ENCODE data around the gene AFM.
A peak's percentile ranks its signal among the peaks of the same experiment; 100 is the strongest.

AFM gene

GRCh38 chr4:73433140-73433539 lies 48.4 kb upstream of the AFM start:
- Histone ChIP-seq H3K27me3 (ENCODE audit: insufficient read depth, low read length, poor library complexity, severe bottlenecking) (no peaks in the 10 kb centered on the region), H3K9me2 (replicated peaks; ENCODE audit: low read depth, low read length) (no peaks in the 10 kb centered on the region), H3K36me3 (ENCODE audit: insufficient read depth, low read length) (no peaks in the 10 kb centered on the region), H3K9me3 (ENCODE audit: insufficient read depth, low read depth, low read length) (no peaks in the 10 kb centered on the region), H3K4me3 (ENCODE audit: low read length, poor library complexity, severe bottlenecking) (no peak overlapping the region), H4K20me1 (ENCODE audit: insufficient read depth, low read length, poor library complexity, severe bottlenecking) (no peaks in the 10 kb centered on the region), H3F3A (ENCODE audit: low read depth) (no peaks in the 10 kb centered on the region), H2AFZ (ENCODE audit: low read length) (no peak overlapping the region), H3K9ac (ENCODE audit: low read depth, low read length, poor library complexity, severe bottlenecking) (no peak overlapping the region), H3K4me2 (ENCODE audit: low read depth, low read length, poor library complexity, severe bottlenecking) (no peak overlapping the region), H3K79me2 (ENCODE audit: insufficient read depth, low read length) (no peaks in the 10 kb centered on the region), H3K4me1 (ENCODE audit: insufficient read depth, low read length, poor library complexity, severe bottlenecking) (no peaks in the 10 kb centered on the region)
- TF ChIP-seq CTCF (conservative IDR thresholded peaks at IDR 0.05; ENCODE audit: low read length): no peak
- no peak for TF ChIP-seq EZH2phosphoT487 (IDR thresholded peaks at IDR 0.05; ENCODE audit: borderline replicate concordance)

- no peak overlapping the region for H3K4me3 ChIP-seq (ENCODE audit: low read length, poor library complexity, severe bottlenecking)
- no peak overlapping the region for H2AFZ ChIP-seq (ENCODE audit: low read length)
- H4K20me1 ChIP-seq (ENCODE audit: insufficient read depth, low read length, poor library complexity, severe bottlenecking): no peaks in the 10 kb centered on the region
- no peaks in the 10 kb centered on the region for H3K79me2 ChIP-seq (ENCODE audit: insufficient read depth, low read length)
- TF ChIP-seq CTCF (conservative IDR thresholded peaks at IDR 0.05; ENCODE audit: low read length) (peak; percentile 70), EZH2phosphoT487 (IDR thresholded peaks at IDR 0.05; ENCODE audit: borderline replicate concordance) (no peak)
- no peaks in the 10 kb centered on the region for H3F3A ChIP-seq (ENCODE audit: low read depth)
- H3K9me2 ChIP-seq (replicated peaks; ENCODE audit: low read depth, low read length): no peaks in the 10 kb centered on the region
- H3K4me1 ChIP-seq (ENCODE audit: insufficient read depth, low read length, poor library complexity, severe bottlenecking): no peaks in the 10 kb centered on the region
- H3K9ac ChIP-seq (ENCODE audit: low read depth, low read length, poor library complexity, severe bottlenecking): no peak overlapping the region
- H3K27me3 ChIP-seq (ENCODE audit: insufficient read depth, low read length, poor library complexity, severe bottlenecking): no peaks in the 10 kb centered on the region
- no peak overlapping the region for H3K4me2 ChIP-seq (ENCODE audit: low read depth, low read length, poor library complexity, severe bottlenecking)
- no peaks in the 10 kb centered on the region for H3K36me3 ChIP-seq (ENCODE audit: insufficient read depth, low read length)
- no peaks in the 10 kb centered on the region for H3K9me3 ChIP-seq (ENCODE audit: insufficient read depth, low read depth, low read length)
Measured at GRCh38 chr4:73434311-73434710, 47.2 kb upstream of the AFM start.

GRCh38 chr4:73435984-73436383 lies 45.6 kb upstream of the AFM start, which contains the start of gene AFP:
AFP (plus strand) TSS chr4:73436221; CDS start chr4:73436263, 42 bp downstream.
- Histone ChIP-seq H3K79me2 (ENCODE audit: insufficient read depth, low read length) (no peaks in the 10 kb centered on the region), H3K9me3 (ENCODE audit: insufficient read depth, low read depth, low read length) (no peaks in the 10 kb centered on the region), H3K36me3 (ENCODE audit: insufficient read depth, low read length) (no peaks in the 10 kb centered on the region), H4K20me1 (ENCODE audit: insufficient read depth, low read length, poor library complexity, severe bottlenecking) (no peaks in the 10 kb centered on the region), H3K9me2 (replicated peaks; ENCODE audit: low read depth, low read length) (no peaks in the 10 kb centered on the region), H3K4me1 (ENCODE audit: insufficient read depth, low read length, poor library complexity, severe bottlenecking) (no peaks in the 10 kb centered on the region), H3F3A (ENCODE audit: low read depth) (no peaks in the 10 kb centered on the region), H3K4me3 (ENCODE audit: low read length, poor library complexity, severe bottlenecking) (no peak within 1 kb of the TSS), H2AFZ (ENCODE audit: low read length) (no peak within 1 kb of the TSS), H3K27me3 (ENCODE audit: insufficient read depth, low read length, poor library complexity, severe bottlenecking) (no peaks in the 10 kb centered on the region), H3K9ac (ENCODE audit: low read depth, low read length, poor library complexity, severe bottlenecking) (no peak within 1 kb of the TSS), H3K4me2 (ENCODE audit: low read depth, low read length, poor library complexity, severe bottlenecking) (no peak within 1 kb of the TSS)
- TF ChIP-seq EZH2phosphoT487 (IDR thresholded peaks at IDR 0.05; ENCODE audit: borderline replicate concordance) (no peak), CTCF (conservative IDR thresholded peaks at IDR 0.05; ENCODE audit: low read length) (no peak)

Measured in Loucy (cell line).